ENCODE measurements around the gene SMCO3. TPM values are rescaled to one million over a fixed set of nuclear protein-coding genes. Genes with fewer than 3 reads are reported as not detected.

Gene SMCO3
- total RNA-seq, 1 experiment from 2014 or later = not detected

DNA sequence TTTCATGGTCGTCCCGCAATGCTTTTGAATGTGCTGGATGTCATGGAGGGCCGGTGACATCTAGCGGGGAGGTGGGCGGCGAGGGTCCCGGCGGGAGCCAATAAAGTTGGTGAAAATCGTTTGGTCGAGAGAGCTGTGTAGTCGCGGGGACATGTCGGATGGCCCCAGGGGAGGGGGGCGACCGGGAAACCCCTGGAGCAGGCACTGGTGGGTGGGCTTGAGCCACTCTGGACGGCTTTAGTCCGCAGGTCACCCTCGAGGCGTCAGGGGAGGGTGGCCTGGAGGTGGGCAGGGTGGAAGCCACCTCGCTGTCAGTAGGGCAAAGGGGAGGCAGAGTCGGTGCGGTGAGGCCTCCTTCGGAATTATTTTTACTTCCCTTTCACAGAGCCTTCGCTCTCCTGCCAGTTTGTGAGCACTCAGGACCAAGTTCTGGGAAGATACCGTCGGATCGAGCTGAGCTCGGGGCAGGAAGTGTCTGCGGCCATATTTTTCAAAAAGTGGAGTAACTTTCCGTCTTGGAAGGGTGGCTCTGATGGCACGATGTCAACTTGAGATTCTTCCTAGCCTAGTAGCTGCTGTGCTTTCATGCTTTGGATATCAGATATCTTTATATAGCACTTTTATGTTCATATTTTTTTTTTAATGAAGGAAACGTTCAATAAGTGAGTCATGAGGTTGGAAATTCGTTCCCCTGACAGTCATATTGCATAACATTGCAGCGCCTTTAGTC, 38.9 kb downstream of the SMCO3 start:
- H3K4me3 ChIP-seq (ENCODE audit: low read length) = peak overlapping the region; percentile 92
- H3K27ac ChIP-seq (ENCODE audit: low read length) = peak overlapping the region; percentile 49
- BruUV-seq (replicated peaks) = no TSS peak
- intact Hi-C loops (cut with micrococcal nuclease) = loop anchor here (2.0 kb wide), 1 partner anchor 70 kb away; no protein-coding TSS in a partner anchor
- ATAC-seq = peak; percentile 3
- H3K9me2 ChIP-seq (replicated peaks; ENCODE audit: low read length) = no peaks in the 10 kb centered on the region
- no peaks in the 10 kb centered on the region for H3F3A ChIP-seq (ENCODE audit: low read length, unreplicated experiment)
- peaks cover 31% of the 10 kb centered on the region for H3K79me2 ChIP-seq (ENCODE audit: low read length)
- H3K9me3 ChIP-seq (ENCODE audit: low read length) = no peaks in the 10 kb centered on the region
- peak overlapping the region; percentile 89 for H3K4me2 ChIP-seq (ENCODE audit: low read length)
- ChIA-PET CTCF (interaction anchor here (0.6 kb wide), 1 partner anchor 1869 kb away, joined by 5 read pairs; no protein-coding TSS in a partner anchor), POLR2A (ENCODE audit: unreplicated experiment) (interaction anchor here (0.6 to 1.1 kb wide), 4 partner anchors 27 to 444 kb away, joined by 3 to 8 read pairs (median 5); partner anchors contain the start of gene C12orf60)
- no peaks in the 10 kb centered on the region for H3K27me3 ChIP-seq (ENCODE audit: low read length)
- no peaks in the 10 kb centered on the region for H4K20me1 ChIP-seq (ENCODE audit: low read length)
- H3K36me3 ChIP-seq (ENCODE audit: low read depth, low read length) = no peaks in the 10 kb centered on the region
- peak; percentile 37 for DNase-seq
- H2AFZ ChIP-seq (ENCODE audit: low read length) = peak overlapping the region; percentile 69; the same call in 1 of the 2 replicates
- TF ChIP-seq EZH2phosphoT487 (IDR thresholded peaks at IDR 0.05; ENCODE audit: borderline replicate concordance, low read length) (no peak), EZH2 (IDR thresholded peaks at IDR 0.05; ENCODE audit: low read length, unreplicated experiment) (no peak)
- TF ChIP-seq, protein P1, sequence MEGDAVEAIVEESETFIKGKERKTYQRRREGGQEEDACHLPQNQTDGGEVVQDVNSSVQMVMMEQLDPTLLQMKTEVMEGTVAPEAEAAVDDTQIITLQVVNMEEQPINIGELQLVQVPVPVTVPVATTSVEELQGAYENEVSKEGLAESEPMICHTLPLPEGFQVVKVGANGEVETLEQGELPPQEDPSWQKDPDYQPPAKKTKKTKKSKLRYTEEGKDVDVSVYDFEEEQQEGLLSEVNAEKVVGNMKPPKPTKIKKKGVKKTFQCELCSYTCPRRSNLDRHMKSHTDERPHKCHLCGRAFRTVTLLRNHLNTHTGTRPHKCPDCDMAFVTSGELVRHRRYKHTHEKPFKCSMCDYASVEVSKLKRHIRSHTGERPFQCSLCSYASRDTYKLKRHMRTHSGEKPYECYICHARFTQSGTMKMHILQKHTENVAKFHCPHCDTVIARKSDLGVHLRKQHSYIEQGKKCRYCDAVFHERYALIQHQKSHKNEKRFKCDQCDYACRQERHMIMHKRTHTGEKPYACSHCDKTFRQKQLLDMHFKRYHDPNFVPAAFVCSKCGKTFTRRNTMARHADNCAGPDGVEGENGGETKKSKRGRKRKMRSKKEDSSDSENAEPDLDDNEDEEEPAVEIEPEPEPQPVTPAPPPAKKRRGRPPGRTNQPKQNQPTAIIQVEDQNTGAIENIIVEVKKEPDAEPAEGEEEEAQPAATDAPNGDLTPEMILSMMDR (conservative IDR thresholded peaks at IDR 0.05; ENCODE audit: low read depth, low read length) = no peak
- peaks cover 37% of the 10 kb centered on the region for H3K4me1 ChIP-seq (ENCODE audit: insufficient read depth, low read length)
- H3K9ac ChIP-seq (ENCODE audit: low read length) = peak overlapping the region; percentile 78

- CTCF ChIA-PET = no interaction called here
- no peaks in the 10 kb centered on the region for H4K20me1 ChIP-seq (ENCODE audit: low read length)
- peak overlapping the region; percentile 49 for H3K27ac ChIP-seq (ENCODE audit: low read length)
- H3K4me3 ChIP-seq (ENCODE audit: low read length) = peak overlapping the region; percentile 92
- H3K27me3 ChIP-seq (ENCODE audit: low read length) = no peaks in the 10 kb centered on the region
- H3K9me2 ChIP-seq (replicated peaks; ENCODE audit: low read length) = no peaks in the 10 kb centered on the region
- peaks cover 38% of the 10 kb centered on the region for H3K79me2 ChIP-seq (ENCODE audit: low read length)
- peak; percentile 72 for ATAC-seq
- no peaks in the 10 kb centered on the region for H3K36me3 ChIP-seq (ENCODE audit: low read depth, low read length)
- H3K4me1 ChIP-seq (ENCODE audit: insufficient read depth, low read length) = peaks cover 38% of the 10 kb centered on the region
- peak overlapping the region; percentile 89 for H3K4me2 ChIP-seq (ENCODE audit: low read length)
- H3K9me3 ChIP-seq (ENCODE audit: low read length) = no peaks in the 10 kb centered on the region
- peak; percentile 95 for DNase-seq
- H3F3A ChIP-seq (ENCODE audit: low read length, unreplicated experiment) = no peaks in the 10 kb centered on the region
- intact Hi-C loops (cut with micrococcal nuclease) = loop anchor here (2.0 kb wide), 1 partner anchor 71 kb away; no protein-coding TSS in a partner anchor
- H3K9ac ChIP-seq (ENCODE audit: low read length) = peak overlapping the region; percentile 78
- peak overlapping the region; percentile 94 for H2AFZ ChIP-seq (ENCODE audit: low read length)
- TF ChIP-seq EZH2 (IDR thresholded peaks at IDR 0.05; ENCODE audit: low read length, unreplicated experiment) = no peak
- TF ChIP-seq EZH2phosphoT487 (IDR thresholded peaks at IDR 0.05; ENCODE audit: borderline replicate concordance, low read length) = no peak
- TF ChIP-seq, protein P1 (conservative IDR thresholded peaks at IDR 0.05; ENCODE audit: low read depth, low read length) = no peak
- POLR2A ChIA-PET (ENCODE audit: unreplicated experiment) = interaction anchor here (1.1 kb wide), 1 partner anchor 29 kb away, joined by 3 read pairs; the partner anchor contains the start of gene C12orf60
- BruUV-seq (replicated peaks) = TSS peak; percentile 85
These were observed 39.7 kb downstream of the SMCO3 start for GRCh38 chr12:14774074-14774905.
